Testis (tissue), 3 donors: ENCODE measurements around the gene HLA-DMB. TPM values are rescaled to one million over a fixed set of nuclear protein-coding genes. Genes with fewer than 3 reads are reported as not detected.

Experiments
- DNase-seq: peaks from one replicate; pipeline ENCODE4 v3.0.0-alpha.2; 2019
- H3K27ac ChIP-seq, 2 donors: fragments of 200-600 bp; sonication (generic); one replicate each; pipeline ENCODE4 v1.5.1; 2019
- H3K27me3 ChIP-seq: fragments of 200-600 bp; sonication (generic); one replicate; pipeline ENCODE4 v1.5.1; 2019
- H3K36me3 ChIP-seq: fragments of 200-600 bp; sonication (generic); one replicate; pipeline ENCODE4 v1.5.1; 2017; ENCODE audit warnings: low read depth; ENCODE audit errors: missing control alignments
- H3K4me1 ChIP-seq: fragments of 200-600 bp; sonication (generic); one replicate; pipeline ENCODE4 v1.5.1; 2019
- H3K4me3 ChIP-seq, 2 donors: fragments of 200-600 bp; sonication (generic); one replicate each; pipeline ENCODE4 v1.5.1; 2017 to 2019
- H3K9me3 ChIP-seq: fragments of 200-600 bp; sonication (generic); one replicate; pipeline ENCODE4 v1.5.1; 2017
- CTCF ChIP-seq, 3 experiments: fragments of 450-650 bp in 2 of 3; fragments of 200-600 bp in 1 of 3; sonication (generic) in 1 of 3; IDR thresholded peaks; one replicate each; pipeline ENCODE4 v1.5.1; 2016 to 2019; ENCODE audit warnings: antibody characterized with exemption in 3 of 3, mild to moderate bottlenecking in 2 of 3, moderate library complexity in 1 of 3
- POLR2A ChIP-seq: fragments of 450-650 bp; IDR thresholded peaks from one replicate; pipeline ENCODE4 v1.6.1; 2017; ENCODE audit warnings: antibody characterized with exemption, mild to moderate bottlenecking, moderate library complexity
- WGBS, 2 donors: methylation state at CpG; one replicate each; pipeline ENCODE4 v1.1.5; 2018; 5-methylcytosine and 5-hydroxymethylcytosine counted together
- intact Hi-C: fragments of 100-400 bp; cut with DNase I; formaldehyde crosslinking; loops from one replicate; pipeline ENCODE4 v1.15.1; 2023; ENCODE audit warnings: low total_unique reads
- polyA plus RNA-seq: library from polyadenylated mRNA; stranded (reverse); fragments of 350-450 nt; fragmentation: Illumina TruSeq; extraction: RNeasy Lipid Tissue Mini Kit (QIAGEN cat#74804); gene quantifications from one replicate; pipeline ENCODE4 v1.2.3, GENCODE V29; 2014; ENCODE audit warnings: low read depth, low replicate concordance; ENCODE audit not compliant: insufficient read depth
- total RNA-seq, 2 donors: library from RNA; depleted of rRNA; stranded (reverse); fragments of >200 nt; gene quantifications; one replicate each; pipeline ENCODE4 v1.2.3, GENCODE V29; 2016

The HLA-DMB gene
- total and polyA plus RNA-seq, 3 donors from 2014 or later, result 4.9 to 46.1 (median 6.0) TPM

- H3K4me3 ChIP-seq, result no peak overlapping the region
- no peak for TF ChIP-seq POLR2A
- no peak for TF ChIP-seq CTCF (IDR thresholded peaks at IDR 0.05)
- WGBS, 2 donors, result 72 to 86% methylated on average over 1 of the region's 1 CpG
- no peaks in the 10 kb centered on the region for H3K4me1 ChIP-seq
- intact Hi-C loops, result loop anchor here (10.0 kb wide), 2 partner anchors 49 to 99 kb away; no protein-coding TSS in a partner anchor
- peaks cover 3% of the 10 kb centered on the region for H3K36me3 ChIP-seq
- no peak for DNase-seq
- H3K27me3 ChIP-seq, result no peaks in the 10 kb centered on the region
- H3K9me3 ChIP-seq, result no peaks in the 10 kb centered on the region
- no peak overlapping the region for H3K27ac ChIP-seq
Measured at GRCh38 chr6:32983493-32983848, 42.6 kb upstream of the HLA-DMB start.

- Histone ChIP-seq H3K27ac (no peak overlapping the region), H3K36me3 (peaks cover 3% of the 10 kb centered on the region), H3K4me3 (no peak overlapping the region), H3K27me3 (no peaks in the 10 kb centered on the region), H3K4me1 (no peaks in the 10 kb centered on the region), H3K9me3 (no peaks in the 10 kb centered on the region)
- 50 to 55% methylated on average over 6 of the region's 6 CpGs for WGBS, 2 donors
- intact Hi-C loops, result loop anchor here (10.0 kb wide), 2 partner anchors 48 to 98 kb away; no protein-coding TSS in a partner anchor
- no peak for TF ChIP-seq CTCF (IDR thresholded peaks at IDR 0.05)
- no peak for TF ChIP-seq POLR2A
- DNase-seq, result no peak
Measured at GRCh38 chr6:32982702-32983492, 42.1 kb upstream of the HLA-DMB start.

GRCh38 chr6:32982084-32982701, 41.4 kb upstream of the HLA-DMB start:
- no peak for DNase-seq
- Histone ChIP-seq H3K36me3 (peaks cover 3% of the 10 kb centered on the region), H3K4me1 (peaks cover 3% of the 10 kb centered on the region), H3K4me3 (no peak overlapping the region), H3K9me3 (no peaks in the 10 kb centered on the region), H3K27ac (no peak overlapping the region), H3K27me3 (no peaks in the 10 kb centered on the region)
- WGBS, 2 donors, result 51 to 54% methylated on average over 8 of the region's 8 CpGs
- intact Hi-C loops, result loop anchor here (10.0 kb wide), 2 partner anchors 47 to 97 kb away; no protein-coding TSS in a partner anchor
- TF ChIP-seq CTCF (IDR thresholded peaks at IDR 0.05), result no peak
- TF ChIP-seq POLR2A, result no peak

- 65 to 77% methylated on average over 11 of the region's 11 CpGs for WGBS, 2 donors
- intact Hi-C loops, result loop anchor here (10.0 kb wide), 2 partner anchors 46 to 96 kb away; no protein-coding TSS in a partner anchor
- TF ChIP-seq POLR2A (no peak), CTCF (IDR thresholded peaks at IDR 0.05) (no peak)
- Histone ChIP-seq H3K9me3 (no peaks in the 10 kb centered on the region), H3K27me3 (no peaks in the 10 kb centered on the region), H3K27ac (no peak overlapping the region), H3K4me3 (no peak overlapping the region), H3K4me1 (peaks cover 16% of the 10 kb centered on the region), H3K36me3 (peaks cover 3% of the 10 kb centered on the region)
- DNase-seq, result no peak
Measured at GRCh38 chr6:32980488-32981038, 39.7 kb upstream of the HLA-DMB start.
